T-helper 2 cell (primary cell): ENCODE data around the gene RLN1.
"Not testable (repeated sequence)": the region's sequence is repeated elsewhere in the genome, so short reads cannot be mapped to it uniquely, and the experiment has no call there.

ENCODE experiments used
- DNase-seq, 5 experiments: peaks; one replicate each; pipeline versions ENCODE4 v3.0.0 to v3.0.0-alpha.2; 2012 to 2022
- total RNA-seq, 2 donors: gene quantifications; one replicate each; lab custom pipeline; 2026; lab: John Stamatoyannopoulos, UW

Gene RLN1
- 0 to 1.0 reads per million in 2 donors for total RNA-seq

GRCh38 chr9:5338992-5339981, at the start of gene RLN1:
Gene RLN1 (minus strand): TSS chr9:5339876. CDS start chr9:5339746, 130 bp downstream.
- peak in 3 of 5 experiments; percentile 3 to 28 (median 23) for DNase-seq

GRCh38 chr9:5389109-5389732, 49.5 kb upstream of the RLN1 start:
- DNase-seq: peak in 1 of 5 experiments; percentile 86

GRCh38 chr9:5388026-5388819, 48.5 kb upstream of the RLN1 start:
- no peak for DNase-seq

GRCh38 chr9:5384436-5384835, 44.8 kb upstream of the RLN1 start:
- peak in 1 of 5 experiments; percentile 60 for DNase-seq

GRCh38 chr9:5382479-5382878, 42.8 kb upstream of the RLN1 start:
- no peak for DNase-seq

GRCh38 chr9:5375790-5376477, 36.3 kb upstream of the RLN1 start:
- peak in 1 of 5 experiments; percentile 35 for DNase-seq

- peak in 1 of 5 experiments; percentile 51 for DNase-seq
Measured at GRCh38 chr9:5375091-5375490, 35.4 kb upstream of the RLN1 start.

- DNase-seq: peak in 1 of 5 experiments; percentile 53
Measured at GRCh38 chr9:5364294-5365024, 24.8 kb upstream of the RLN1 start.

GRCh38 chr9:5361326-5362010, 21.8 kb upstream of the RLN1 start:
- no peak for DNase-seq

GRCh38 chr9:5360341-5360740, 20.7 kb upstream of the RLN1 start:
- no peak for DNase-seq

GRCh38 chr9:5357431-5358105, 17.9 kb upstream of the RLN1 start:
- DNase-seq: no peak

GRCh38 chr9:5355817-5356216, 16.1 kb upstream of the RLN1 start:
- DNase-seq: no peak

- no peak for DNase-seq
Measured at GRCh38 chr9:5355226-5355625, 15.6 kb upstream of the RLN1 start.

GRCh38 chr9:5354184-5354583, 14.5 kb upstream of the RLN1 start:
- no peak for DNase-seq

- DNase-seq: peak in 2 of 5 experiments; percentile 21 to 75
Measured at GRCh38 chr9:5352637-5353248, 13.1 kb upstream of the RLN1 start.

GRCh38 chr9:5336688-5337087, 3.0 kb downstream of the RLN1 start:
- peak in 3 of 5 experiments; percentile 9 to 81 (median 58) for DNase-seq

- not testable (repeated sequence) for DNase-seq
Measured at GRCh38 chr9:5331276-5331675, 8.4 kb downstream of the RLN1 start.

GRCh38 chr9:5326893-5327548, 12.7 kb downstream of the RLN1 start:
- DNase-seq: peak in 3 of 5 experiments; percentile 21 to 78 (median 61)

- DNase-seq: no peak
Measured at GRCh38 chr9:5326187-5326586, 13.5 kb downstream of the RLN1 start.
